Nucleus accumbens (tissue), 56 donors: ENCODE measurements around the gene TMEM187.
"Not testable (repeated sequence)": the region's sequence is repeated elsewhere in the genome, so short reads cannot be mapped to it uniquely, and the experiment has no call there.

Experiments
- DNase-seq, 56 donors: peaks; one replicate each; lab custom pipeline; 2025; lab: John Stamatoyannopoulos, UW

TMEM187 gene

DNA sequence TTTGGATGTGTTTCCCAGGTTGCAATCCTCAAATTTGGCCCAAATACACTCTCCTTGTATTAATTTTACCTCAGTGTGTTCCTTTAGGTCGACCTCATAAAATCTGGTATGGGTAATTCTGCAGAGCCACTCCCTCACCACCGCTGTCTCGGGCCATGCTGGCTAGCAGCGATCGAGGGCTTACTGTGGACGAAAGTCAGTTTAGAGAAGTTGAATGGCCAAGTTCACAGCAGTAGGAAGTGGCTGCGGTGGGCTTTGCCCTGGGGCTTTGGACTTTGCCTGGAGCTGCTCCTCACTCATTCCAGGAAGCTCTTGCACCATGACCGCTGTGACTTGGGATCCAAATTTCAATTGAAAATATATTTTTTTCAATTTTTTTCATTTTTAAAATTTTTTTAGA, 19.6 kb downstream of the TMEM187 start:
- peak in 1 of 56 donors; percentile 9 for DNase-seq

DNA sequence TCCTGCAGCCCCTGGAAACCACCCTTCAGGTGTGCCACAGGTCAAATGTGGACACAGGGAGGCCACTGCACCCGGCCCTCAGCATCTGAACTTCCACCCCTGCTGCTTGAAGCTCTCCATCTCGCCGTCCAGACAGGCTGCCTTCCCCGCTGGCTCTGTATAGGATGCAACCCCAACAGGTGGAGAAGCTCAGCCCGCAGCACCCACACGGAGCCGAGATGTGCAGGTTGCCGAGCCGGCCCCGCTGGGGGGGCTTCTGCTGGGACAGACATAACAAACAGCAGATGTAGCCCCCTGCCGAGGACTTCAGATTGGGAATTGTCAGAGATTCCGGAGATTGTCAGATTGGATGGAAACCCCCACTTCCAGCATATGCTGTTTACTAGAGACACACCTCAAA, 20.5 kb downstream of the TMEM187 start:
- no peak for DNase-seq

DNA sequence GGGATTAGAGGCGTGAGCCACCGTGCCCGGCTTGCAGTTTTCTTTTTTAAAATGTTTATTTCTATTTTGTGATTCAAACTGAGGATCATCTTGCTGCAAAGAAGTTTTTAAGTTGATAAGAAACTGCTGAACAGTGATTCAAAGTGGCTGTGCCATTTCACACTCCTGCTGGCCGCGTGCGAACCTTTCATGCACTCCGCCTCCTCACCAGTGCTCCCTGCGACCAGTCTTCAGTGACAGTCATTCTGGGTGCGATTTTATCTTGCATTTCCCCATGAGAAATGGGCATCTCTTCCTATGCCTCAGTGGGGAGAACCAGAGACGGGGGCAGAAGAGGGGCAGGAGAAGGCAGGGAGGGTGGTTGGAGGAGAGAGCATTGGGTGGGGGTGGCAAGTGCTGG, 21.4 kb downstream of the TMEM187 start:
- no peak for DNase-seq

DNA sequence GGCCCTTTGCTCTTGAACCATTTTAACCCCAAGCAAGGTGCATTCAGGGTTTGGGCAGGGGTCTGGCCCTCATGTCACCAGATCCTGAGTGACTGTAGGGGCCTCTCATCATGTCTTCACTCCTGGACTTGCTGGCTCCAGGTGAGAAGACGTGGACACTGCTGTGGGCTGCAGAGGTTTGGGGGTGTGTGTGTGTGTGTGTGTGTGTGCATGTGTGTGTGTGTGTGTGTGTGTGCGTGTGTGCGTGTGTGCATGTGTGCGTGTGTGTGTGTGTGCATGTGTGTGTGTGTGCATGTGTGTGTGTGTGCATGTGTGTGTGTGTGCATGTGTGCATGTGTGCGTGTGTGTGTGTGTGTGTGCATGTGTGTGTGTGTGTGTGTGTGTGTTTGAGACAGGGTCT, 21.8 kb downstream of the TMEM187 start:
- not testable (repeated sequence) for DNase-seq

GRCh38 chrX:153995504-153995903, 22.9 kb downstream of the TMEM187 start:
- no peak for DNase-seq

GRCh38 chrX:153999359-154000037, 26.9 kb downstream of the TMEM187 start:
- DNase-seq: no peak

- no peak for DNase-seq
Measured at GRCh38 chrX:154000051-154000450, 27.5 kb downstream of the TMEM187 start.

GRCh38 chrX:154002215-154002719, 29.7 kb downstream of the TMEM187 start:
- peak in 27 of 56 donors; percentile 4 to 60 (median 14) for DNase-seq

DNA sequence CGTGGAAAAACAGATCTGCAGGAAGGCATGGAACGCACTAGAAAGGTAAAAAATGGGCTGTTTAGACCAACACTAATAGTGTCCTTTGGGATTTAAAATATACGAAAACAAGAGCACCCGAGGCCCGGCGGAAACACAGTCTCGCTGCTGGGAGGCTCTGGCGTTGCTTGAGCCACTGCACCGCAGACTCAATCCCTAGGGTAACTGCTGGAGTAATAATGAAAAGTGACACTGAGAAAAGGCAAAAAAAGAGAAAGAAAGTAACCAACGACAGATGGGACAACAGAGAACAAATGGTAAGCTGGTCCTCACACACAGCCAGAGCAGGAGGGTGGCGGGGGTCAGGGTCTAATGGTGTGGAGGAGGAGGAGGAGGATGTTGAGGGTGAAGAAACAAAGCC, 31.8 kb downstream of the TMEM187 start:
- no peak for DNase-seq

GRCh38 chrX:154006947-154007346, 34.4 kb downstream of the TMEM187 start:
- no peak for DNase-seq

- DNase-seq: no peak
Measured at GRCh38 chrX:154008521-154008920, 36.0 kb downstream of the TMEM187 start.

DNA sequence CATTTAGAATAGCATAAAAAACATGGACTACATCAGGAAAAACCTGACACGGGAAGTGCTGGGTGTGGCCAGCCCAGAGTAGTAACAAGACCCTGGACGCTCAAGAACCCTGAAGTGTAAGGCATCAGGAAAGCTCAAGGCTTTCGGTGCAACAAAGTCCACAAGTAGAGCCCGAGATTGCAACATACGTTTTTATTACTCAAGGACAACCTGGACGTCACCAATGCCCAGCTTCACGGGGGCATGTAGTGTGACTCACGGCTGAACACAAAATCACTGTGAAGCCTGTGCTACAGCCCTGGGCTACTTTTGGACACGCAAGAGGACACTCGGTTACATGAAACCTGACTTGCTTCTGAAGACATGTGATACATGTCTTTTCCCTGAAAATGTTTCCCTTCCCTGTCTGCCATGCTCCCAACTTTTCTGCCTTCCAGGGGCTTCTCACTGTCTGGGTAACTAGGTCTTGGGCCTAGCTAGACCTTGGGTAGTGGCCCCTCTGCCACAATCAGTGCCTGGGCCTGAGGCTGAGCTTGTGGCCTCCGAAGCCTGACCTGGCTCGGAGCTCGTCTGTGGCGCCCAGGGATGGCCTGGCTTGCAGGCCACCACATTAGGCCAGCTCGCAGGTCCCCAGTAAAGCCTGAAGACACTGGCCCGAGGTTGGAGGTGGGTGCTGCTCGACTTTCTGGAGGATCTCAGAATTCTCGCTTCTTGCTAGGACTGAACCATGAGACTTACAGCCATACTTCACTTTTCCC, 38.0 kb downstream of the TMEM187 start:
- DNase-seq: no peak

GRCh38 chrX:154011376-154012335, 39.1 kb downstream of the TMEM187 start:
- no peak for DNase-seq

DNA sequence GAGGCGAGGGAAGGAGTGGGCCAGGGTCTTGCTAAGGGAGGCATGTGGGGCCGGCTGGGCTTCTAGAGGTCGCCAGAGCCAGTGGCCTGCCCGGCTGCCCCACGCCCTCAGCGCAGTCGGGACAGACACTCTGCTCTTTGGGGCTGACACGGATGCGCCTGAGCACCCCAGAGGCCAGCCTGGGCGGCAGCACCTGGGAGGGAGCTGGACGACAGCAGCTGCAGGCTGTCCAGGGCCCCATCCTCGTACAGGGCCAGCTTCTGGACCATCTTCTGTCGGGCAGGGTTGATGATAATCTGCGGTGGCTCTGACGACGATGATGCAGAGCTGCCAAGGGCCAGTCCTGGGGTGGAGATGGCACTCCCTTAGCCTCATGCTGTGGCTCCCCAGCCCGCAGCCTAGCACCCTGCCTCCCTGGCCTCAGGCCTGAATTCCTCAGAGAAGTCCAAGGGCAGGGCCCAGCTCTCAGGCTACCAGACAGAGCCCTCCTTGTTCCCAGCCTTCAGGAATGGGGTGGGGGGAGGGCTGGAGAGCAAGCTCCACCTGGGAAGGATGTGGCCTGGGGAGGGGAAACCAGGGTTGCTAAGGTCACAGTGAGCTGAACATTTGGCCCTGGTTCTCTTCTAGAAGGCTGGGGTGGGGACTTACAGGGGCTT, 39.9 kb downstream of the TMEM187 start:
- peak in 26 of 56 donors; percentile 1 to 49 (median 25) for DNase-seq

- peak in 15 of 56 donors; percentile 2 to 46 (median 19) for DNase-seq
Measured at GRCh38 chrX:154013001-154013421, 40.5 kb downstream of the TMEM187 start.

DNA sequence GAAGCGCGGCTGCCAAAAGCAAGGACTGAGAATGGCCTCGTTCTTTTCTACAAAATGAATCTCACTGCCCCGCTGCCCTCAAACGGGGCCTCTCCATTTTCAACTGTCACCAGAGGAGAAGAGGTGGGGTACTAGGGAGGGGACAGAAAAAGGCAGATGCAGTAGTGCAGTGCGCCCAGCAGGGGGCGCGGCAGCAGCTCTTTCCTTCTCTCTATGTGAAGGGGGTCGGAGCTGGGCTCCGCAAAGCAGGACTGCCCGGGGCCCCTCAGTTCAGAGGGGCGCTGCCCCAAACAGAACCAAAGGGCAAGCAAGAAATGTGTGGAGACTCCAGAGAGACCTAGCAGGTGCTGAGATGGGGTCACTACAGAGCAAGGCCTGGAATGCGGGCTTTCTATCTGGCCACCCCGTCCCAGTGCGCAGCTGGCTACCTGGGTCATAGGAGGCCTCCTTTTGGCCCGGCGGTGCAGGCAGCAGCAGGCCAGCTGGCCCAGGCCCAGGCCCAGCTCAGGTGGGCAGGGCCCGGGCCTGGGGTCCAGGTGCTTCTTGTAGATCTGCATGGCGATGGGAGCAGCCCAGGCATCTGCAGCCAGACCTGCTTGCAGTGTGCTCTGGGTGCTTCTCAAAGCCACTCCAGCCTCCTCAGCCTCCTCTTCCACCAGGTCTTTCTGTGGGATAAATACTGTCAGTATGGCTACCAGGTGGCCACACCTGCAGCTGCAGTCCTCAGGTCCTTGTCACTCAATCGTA, 41.2 kb downstream of the TMEM187 start:
- peak in 24 of 56 donors; percentile 1 to 49 (median 11) for DNase-seq

DNA sequence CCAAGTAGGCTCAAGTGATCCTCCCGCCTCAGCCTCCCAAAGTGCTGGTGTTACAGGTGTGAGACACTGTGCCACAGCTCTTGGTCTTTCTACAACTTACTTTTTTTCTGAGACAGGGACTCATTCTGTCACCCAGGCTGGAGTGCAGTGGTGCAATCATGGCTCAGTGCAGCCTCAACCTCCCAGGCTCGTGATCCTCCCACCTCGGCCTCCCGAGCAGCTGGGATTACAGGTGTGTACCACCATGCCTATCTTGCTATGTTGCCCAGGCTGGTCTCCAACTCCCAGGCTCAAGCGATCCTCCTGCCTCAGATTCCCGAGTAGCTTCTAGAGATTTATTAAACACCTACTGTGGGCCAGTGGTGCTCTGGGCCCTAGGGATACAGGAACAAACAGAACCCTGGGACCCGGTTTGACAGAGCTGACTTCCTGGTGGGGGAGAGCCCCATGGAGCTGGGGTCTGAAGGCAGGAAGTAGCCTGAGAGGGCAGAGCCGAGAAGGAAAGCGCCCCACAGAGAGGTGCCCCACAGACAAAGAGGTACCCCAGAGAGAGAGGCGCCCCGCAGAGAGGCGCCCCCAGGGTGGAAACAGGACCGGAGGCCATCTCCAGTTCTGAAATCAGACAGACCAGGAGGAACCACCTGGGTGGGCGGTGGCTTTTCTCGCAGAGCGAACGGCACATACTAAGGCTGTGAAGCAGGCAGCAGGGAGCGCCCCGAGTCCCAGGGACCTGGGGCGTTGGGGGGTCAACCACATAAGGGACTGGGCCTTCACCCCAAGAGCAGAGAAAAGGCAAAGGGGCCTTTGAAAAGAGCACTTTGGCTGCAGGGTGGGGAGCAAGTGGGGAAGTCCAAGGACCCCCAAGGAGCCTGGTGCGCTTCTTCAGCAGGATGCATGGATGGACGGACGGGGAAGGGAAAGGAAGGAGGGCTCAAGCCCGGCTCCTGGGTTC, 42.2 kb downstream of the TMEM187 start:
- no peak for DNase-seq

DNA sequence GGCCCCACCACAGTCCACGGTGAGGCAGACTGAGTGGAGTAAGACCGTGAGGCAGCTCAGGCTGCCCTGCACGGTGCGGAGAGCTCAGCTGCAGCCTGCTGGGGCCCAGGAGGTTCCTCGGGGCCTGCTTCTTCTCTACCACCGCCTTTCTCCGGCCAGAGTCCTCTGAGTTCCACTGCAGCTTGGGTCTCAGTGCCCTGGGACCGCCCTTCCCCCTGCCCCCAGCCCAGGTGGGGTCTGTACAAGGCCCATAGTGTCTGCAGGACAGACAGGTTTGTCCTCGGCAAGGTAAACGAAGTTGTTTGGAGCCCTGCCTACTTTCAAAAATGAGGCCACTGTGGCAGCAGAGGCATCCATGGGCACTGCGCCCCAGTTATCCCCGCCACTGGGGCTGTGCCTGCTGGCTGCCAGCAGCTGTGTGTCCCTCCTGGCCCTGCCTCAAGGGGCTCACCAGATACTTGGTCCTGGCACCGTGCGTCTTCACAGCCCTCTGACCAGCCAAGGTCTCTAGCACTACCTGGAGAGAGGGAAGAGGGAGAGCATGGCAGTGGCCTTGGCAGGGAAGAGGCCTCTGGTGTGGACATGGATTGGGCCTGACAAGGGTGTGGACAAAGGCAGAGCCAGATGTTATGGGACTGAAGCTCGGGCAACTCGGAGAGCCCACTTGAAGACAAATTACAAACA, 43.2 kb downstream of the TMEM187 start:
- DNase-seq: no peak
